Erythroblast (primary cell): ENCODE measurements around the gene PTGES3L.
A peak's percentile ranks its signal among the peaks of the same experiment; 100 is the strongest.

Source experiments
- DNase-seq, 2 experiments: peaks; one replicate each; lab custom pipeline; 2025; lab: John Stamatoyannopoulos, UW
- GATA1 ChIP-seq: IDR thresholded peaks from 2 replicates; pipeline ENCODE4 v1.6.1; 2011; ENCODE audit warnings: low read depth, mild to moderate bottlenecking, control low read depth, low read length, moderate library complexity
- POLR2A ChIP-seq: IDR thresholded peaks from 2 replicates; pipeline ENCODE4 v1.6.1; 2011; ENCODE audit warnings: mild to moderate bottlenecking, low read length

The PTGES3L gene

GRCh38 chr17:42979511-42980273 is at the start of gene PTGES3L:
TSS of gene PTGES3L (minus strand) at chr17:42980080. CDS start at chr17:42980053, 27 bp downstream.
- peak; percentile 80 to 81 for DNase-seq
- TF ChIP-seq POLR2A (no peak), GATA1 (no peak)

GRCh38 chr17:43028221-43028861 is 48.5 kb upstream of the PTGES3L start:
- no peak for DNase-seq
- no peak for TF ChIP-seq GATA1
- TF ChIP-seq POLR2A = no peak

- TF ChIP-seq GATA1 (no peak), POLR2A (no peak)
- no peak for DNase-seq
These were observed 47.5 kb upstream of the PTGES3L start for GRCh38 chr17:43027091-43028032.

GRCh38 chr17:43026595-43026994 is 46.7 kb upstream of the PTGES3L start:
- no peak for TF ChIP-seq GATA1
- no peak for TF ChIP-seq POLR2A
- no peak for DNase-seq

GRCh38 chr17:43025766-43026537 is 46.1 kb upstream of the PTGES3L start:
- TF ChIP-seq GATA1 = no peak
- no peak for TF ChIP-seq POLR2A
- DNase-seq = no peak

DNA sequence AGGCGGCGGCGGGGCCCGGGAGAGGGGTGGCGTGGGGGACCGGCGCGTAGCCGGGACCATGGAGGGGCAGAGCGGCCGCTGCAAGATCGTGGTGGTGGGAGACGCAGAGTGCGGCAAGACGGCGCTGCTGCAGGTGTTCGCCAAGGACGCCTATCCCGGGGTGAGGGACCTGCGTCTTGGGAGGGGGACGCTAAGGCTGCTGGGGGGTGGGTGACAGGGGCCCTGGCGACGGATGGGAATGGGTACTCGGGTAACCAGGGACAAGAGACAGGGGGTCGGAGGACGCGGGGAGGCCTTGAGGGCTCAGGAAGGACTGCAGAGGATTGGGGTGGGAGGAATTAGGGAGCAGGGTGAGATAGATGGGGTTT is 45.4 kb upstream of the PTGES3L start:
- no peak for DNase-seq
- TF ChIP-seq POLR2A = no peak
- TF ChIP-seq GATA1 = no peak

DNA sequence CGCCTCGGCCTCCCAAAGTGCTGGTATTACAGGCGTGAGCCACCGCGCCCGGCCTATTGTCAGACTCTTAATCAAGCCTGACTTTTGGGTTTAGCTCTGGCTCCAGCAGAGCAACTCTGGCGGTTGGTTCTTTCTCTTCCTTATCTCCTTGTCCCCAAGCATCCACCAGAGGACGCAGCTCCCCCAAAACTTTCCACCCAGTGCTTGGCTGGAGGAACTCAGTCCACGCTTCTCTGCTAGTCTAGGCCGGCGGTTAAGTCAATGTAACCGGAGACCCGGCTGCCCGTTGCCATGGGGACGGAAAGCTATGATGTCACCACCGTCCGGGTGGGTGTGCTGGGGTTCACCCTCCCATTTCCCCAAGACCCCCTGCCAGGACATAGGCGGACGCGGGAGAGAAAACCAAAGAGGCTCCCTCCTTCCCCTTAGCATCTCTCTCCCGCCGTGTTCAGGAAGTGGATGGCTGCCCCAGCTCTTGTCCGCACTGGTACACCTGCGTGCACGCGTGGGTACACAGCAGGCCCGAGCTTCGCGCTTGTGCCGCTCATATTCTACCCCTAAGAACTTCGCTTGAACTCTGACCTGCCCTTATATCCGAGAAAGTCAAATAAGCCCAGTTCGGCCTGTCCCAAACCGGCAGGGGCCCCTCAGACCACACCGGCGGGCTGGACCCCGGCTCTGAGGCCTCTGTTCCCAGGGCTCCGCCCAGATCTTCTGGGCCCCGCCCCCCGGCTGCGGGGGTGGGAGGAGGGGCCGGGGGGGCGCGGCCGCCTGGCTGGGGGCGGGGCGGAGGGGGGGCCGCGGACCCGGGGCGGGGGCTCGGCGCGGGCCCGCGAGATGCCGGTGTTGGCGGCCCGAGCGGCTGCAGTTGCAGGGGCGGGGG is 44.8 kb upstream of the PTGES3L start, which contains the start of gene RND2:
TSS of gene RND2 (plus strand) at position 825 of the 883 bp plus-strand sequence. CDS start 117 bp downstream, outside the sequence.
- TF ChIP-seq GATA1 (no peak), POLR2A (no peak)

DNA sequence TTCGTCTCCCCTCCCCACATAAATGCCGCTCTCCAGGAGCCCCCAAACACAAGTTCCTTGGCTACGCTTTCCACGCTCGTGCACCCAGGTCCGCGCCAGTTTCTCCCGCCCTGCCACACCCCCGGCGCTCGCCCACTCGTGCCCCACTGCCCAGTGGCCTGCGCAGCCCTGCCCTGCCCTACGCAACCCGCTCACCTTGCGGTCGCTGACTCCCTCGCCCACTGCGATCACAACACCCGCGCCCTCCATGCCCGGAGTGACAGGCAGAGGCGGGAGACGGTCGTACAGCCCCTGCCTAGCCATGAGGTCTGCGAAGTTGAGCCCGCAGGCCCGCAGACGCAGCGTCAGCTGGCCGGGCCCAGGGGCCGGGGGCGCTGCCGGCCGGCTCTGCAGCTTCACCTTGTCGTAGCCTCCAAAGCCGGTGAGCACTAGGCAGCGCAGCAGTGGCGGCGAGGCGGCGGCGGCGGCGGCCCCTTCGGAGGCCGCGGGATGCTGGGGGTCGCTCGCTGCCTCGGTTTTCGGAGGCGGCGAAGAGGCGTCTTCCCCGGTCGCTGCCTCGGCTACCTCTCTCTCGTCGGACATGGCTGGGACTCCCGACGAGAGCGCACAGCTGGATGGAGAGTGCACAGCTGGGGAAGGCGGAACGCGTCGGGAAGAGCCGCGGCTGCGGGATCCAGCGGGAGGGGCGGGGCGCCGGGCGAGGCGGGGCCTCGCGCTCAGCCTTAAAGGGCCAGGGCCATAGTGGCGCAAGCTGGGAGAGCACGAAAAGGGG is 42.0 kb upstream of the PTGES3L start, which contains the start of gene VAT1:
TSS of gene VAT1 (minus strand) at position 645 of the 772 bp plus-strand sequence. CDS start at position 582, 63 bp downstream.
- TF ChIP-seq GATA1 = no peak
- no peak for TF ChIP-seq POLR2A
- DNase-seq = peak; percentile 73 to 81

More for the DNA sequence above, 44.8 kb upstream of the PTGES3L start, which contains the start of gene RND2:
- peak; percentile 86 to 91 for DNase-seq

- TF ChIP-seq GATA1 = no peak
- TF ChIP-seq POLR2A = peak; percentile 16
- peak; percentile 78 to 81 for DNase-seq
These were observed 41.2 kb upstream of the PTGES3L start for GRCh38 chr17:43020789-43021740.

GRCh38 chr17:43020030-43020621 is 40.2 kb upstream of the PTGES3L start:
- no peak for DNase-seq
- TF ChIP-seq GATA1 (no peak), POLR2A (no peak)
